HG03571 (cell line): ENCODE data around the gene CARM1.
"Not testable (repeated sequence)": the region's sequence is repeated elsewhere in the genome, so short reads cannot be mapped to it uniquely, and the experiment has no call there.

ENCODE experiments used
- ATAC-seq: cut with Tn5 transposase; IDR thresholded peaks from one replicate; pipeline ENCODE4 v1.9.1; 2021; ENCODE audit not compliant: unreplicated experiment

The CARM1 gene

GRCh38 chr19:10927730-10928562, 56.6 kb downstream of the CARM1 start:
- peak; percentile 10 for ATAC-seq

GRCh38 chr19:10928563-10929401, 57.4 kb downstream of the CARM1 start, which contains the start of the genes TIMM29 and YIPF2:
Gene TIMM29, plus strand, starts transcription at chr19:10928811. Its CDS starts 12 bp downstream, at chr19:10928823.
Gene YIPF2, minus strand, starts transcription at chr19:10928639. Its CDS starts 229 bp downstream, at chr19:10928410.
- peak; percentile 51 for ATAC-seq

- no peak for ATAC-seq
Measured at GRCh38 chr19:10929402-10929794, 58.0 kb downstream of the CARM1 start.

- no peak for ATAC-seq
Measured at GRCh38 chr19:10935371-10936059, 64.2 kb downstream of the CARM1 start.

- ATAC-seq, result no peak
Measured at GRCh38 chr19:10936661-10937084, 65.3 kb downstream of the CARM1 start.

GRCh38 chr19:10941649-10942048, 70.3 kb downstream of the CARM1 start:
- not testable (repeated sequence) for ATAC-seq

GRCh38 chr19:10943412-10943811, 72.1 kb downstream of the CARM1 start:
- ATAC-seq, result not testable (repeated sequence)

- no peak for ATAC-seq
Measured at GRCh38 chr19:10945264-10945663, 73.9 kb downstream of the CARM1 start.

- no peak for ATAC-seq
Measured at GRCh38 chr19:10946958-10947657, 75.8 kb downstream of the CARM1 start.

- ATAC-seq, result no peak
Measured at GRCh38 chr19:10952809-10953208, 81.5 kb downstream of the CARM1 start.

- ATAC-seq, result not testable (repeated sequence)
Measured at GRCh38 chr19:10959277-10959968, 88.1 kb downstream of the CARM1 start.

GRCh38 chr19:10960314-10961072, 89.1 kb downstream of the CARM1 start, which contains the start of gene SMARCA4:
Gene SMARCA4, plus strand, starts transcription at chr19:10961030. Its CDS starts 23,122 bp downstream, at chr19:10984152.
- peak; percentile 64 for ATAC-seq

GRCh38 chr19:10961073-10961860, 89.9 kb downstream of the CARM1 start:
- ATAC-seq, result peak; percentile 27

GRCh38 chr19:10962863-10963262, 91.5 kb downstream of the CARM1 start:
- no peak for ATAC-seq

GRCh38 chr19:10963865-10964264, 92.5 kb downstream of the CARM1 start:
- no peak for ATAC-seq

GRCh38 chr19:10964903-10965302, 93.5 kb downstream of the CARM1 start:
- no peak for ATAC-seq

- no peak for ATAC-seq
Measured at GRCh38 chr19:10965398-10965797, 94.0 kb downstream of the CARM1 start.

- no peak for ATAC-seq
Measured at GRCh38 chr19:10966809-10967208, 95.5 kb downstream of the CARM1 start.
